ENCODE measurements around the gene PRKN. TPM values are rescaled to one million over a fixed set of nuclear protein-coding genes. Genes with fewer than 3 reads are reported as not detected.

The PRKN gene
- total and polyA plus RNA-seq, 9 donors = 3.0 to 15.0 (median 9.2) TPM

GRCh38 chr6:162343936-162344645, 383.5 kb downstream of the PRKN start:
- DNase-seq = no peak
- 51% methylated on average over 8 of the region's 8 CpGs for WGBS, 3 donors
- H3K4me3 ChIP-seq = no peak overlapping the region

GRCh38 chr6:162343198-162343935, 384.2 kb downstream of the PRKN start:
- Histone ChIP-seq H3K36me3 (no peaks in the 10 kb centered on the region), H3K27me3 (no peaks in the 10 kb centered on the region), H3K27ac (no peak overlapping the region), H3K9me3 (no peaks in the 10 kb centered on the region), H3K4me3 (no peak overlapping the region), H3K4me1 (ENCODE audit: insufficient read depth) (peaks cover 1% of the 10 kb centered on the region)
- TF ChIP-seq EP300 (IDR thresholded peaks at IDR 0.05) (no peak), POLR2A (IDR thresholded peaks at IDR 0.05) (no peak), CTCF (IDR thresholded peaks at IDR 0.05) (no peak)
- 52 to 66% (median 53%) methylated on average over 3 of the region's 3 CpGs for WGBS, 3 donors
- DNase-seq = no peak
- intact Hi-C loops (cut with DNase I) = no loop called here

More at GRCh38 chr6:162343936-162344645, 383.5 kb downstream of the PRKN start:
- no peaks in the 10 kb centered on the region for H3K36me3 ChIP-seq
- intact Hi-C loops (cut with DNase I) = no loop called here
- TF ChIP-seq POLR2A (IDR thresholded peaks at IDR 0.05) = no peak
- no peak for TF ChIP-seq CTCF (IDR thresholded peaks at IDR 0.05)
- TF ChIP-seq EP300 (IDR thresholded peaks at IDR 0.05) = no peak
- H3K27me3 ChIP-seq = no peaks in the 10 kb centered on the region
- H3K9me3 ChIP-seq = no peaks in the 10 kb centered on the region
- H3K27ac ChIP-seq = no peak overlapping the region
- peaks cover 1% of the 10 kb centered on the region for H3K4me1 ChIP-seq (ENCODE audit: insufficient read depth)

GRCh38 chr6:162337412-162337811, 390.2 kb downstream of the PRKN start:
- Histone ChIP-seq H3K27me3 (no peaks in the 10 kb centered on the region), H3K4me1 (ENCODE audit: insufficient read depth) (no peaks in the 10 kb centered on the region), H3K27ac (no peak overlapping the region), H3K36me3 (no peaks in the 10 kb centered on the region), H3K4me3 (no peak overlapping the region), H3K9me3 (no peaks in the 10 kb centered on the region)
- no peak for DNase-seq
- TF ChIP-seq EP300 (IDR thresholded peaks at IDR 0.05) (no peak), CTCF (IDR thresholded peaks at IDR 0.05) (no peak), POLR2A (IDR thresholded peaks at IDR 0.05) (no peak)
- WGBS, 3 donors = 89 to 93% (median 92%) methylated on average over 6 of the region's 6 CpGs
- intact Hi-C loops (cut with DNase I) = no loop called here

- no peak for DNase-seq
- no peaks in the 10 kb centered on the region for H3K4me1 ChIP-seq (ENCODE audit: insufficient read depth)
- WGBS, 3 donors = 96 to 98% (median 97%) methylated on average over 6 of the region's 6 CpGs
- no peak for TF ChIP-seq CTCF (IDR thresholded peaks at IDR 0.05)
- no peak for TF ChIP-seq POLR2A (IDR thresholded peaks at IDR 0.05)
- no peak for TF ChIP-seq EP300 (IDR thresholded peaks at IDR 0.05)
- H3K27me3 ChIP-seq = no peaks in the 10 kb centered on the region
- H3K27ac ChIP-seq = no peak overlapping the region
- intact Hi-C loops (cut with DNase I) = no loop called here
- H3K36me3 ChIP-seq = no peaks in the 10 kb centered on the region
- no peaks in the 10 kb centered on the region for H3K9me3 ChIP-seq
- no peak overlapping the region for H3K4me3 ChIP-seq
Observed at GRCh38 chr6:162336359-162336758, 391.2 kb downstream of the PRKN start.
